Measurements from ENCODE around the gene UEVLD.

The UEVLD gene

DNA sequence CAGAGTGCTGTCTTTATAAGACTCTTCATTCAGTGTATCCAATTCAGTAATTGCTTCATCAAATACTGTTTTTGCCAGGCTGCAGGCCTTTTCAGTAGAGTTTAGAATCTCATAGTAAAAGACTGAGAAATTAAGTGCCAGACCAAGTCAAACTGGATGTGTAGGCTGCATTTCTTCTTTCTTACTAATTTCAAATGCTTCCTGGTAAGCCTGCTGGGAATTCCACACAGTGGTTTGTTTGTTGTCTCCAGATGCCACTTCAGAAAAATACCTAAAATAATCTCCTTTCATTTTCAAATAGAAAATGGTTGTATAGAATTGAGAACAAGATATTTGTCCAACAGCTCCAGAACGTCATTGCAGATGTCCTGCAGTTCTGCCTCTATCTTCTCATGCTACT lies 98.2 kb downstream of the UEVLD start:
- TF ChIP-seq EZH2phosphoT487 (IDR thresholded peaks at IDR 0.05; ENCODE audit: borderline replicate concordance): no peak
- TF ChIP-seq, protein P1, sequence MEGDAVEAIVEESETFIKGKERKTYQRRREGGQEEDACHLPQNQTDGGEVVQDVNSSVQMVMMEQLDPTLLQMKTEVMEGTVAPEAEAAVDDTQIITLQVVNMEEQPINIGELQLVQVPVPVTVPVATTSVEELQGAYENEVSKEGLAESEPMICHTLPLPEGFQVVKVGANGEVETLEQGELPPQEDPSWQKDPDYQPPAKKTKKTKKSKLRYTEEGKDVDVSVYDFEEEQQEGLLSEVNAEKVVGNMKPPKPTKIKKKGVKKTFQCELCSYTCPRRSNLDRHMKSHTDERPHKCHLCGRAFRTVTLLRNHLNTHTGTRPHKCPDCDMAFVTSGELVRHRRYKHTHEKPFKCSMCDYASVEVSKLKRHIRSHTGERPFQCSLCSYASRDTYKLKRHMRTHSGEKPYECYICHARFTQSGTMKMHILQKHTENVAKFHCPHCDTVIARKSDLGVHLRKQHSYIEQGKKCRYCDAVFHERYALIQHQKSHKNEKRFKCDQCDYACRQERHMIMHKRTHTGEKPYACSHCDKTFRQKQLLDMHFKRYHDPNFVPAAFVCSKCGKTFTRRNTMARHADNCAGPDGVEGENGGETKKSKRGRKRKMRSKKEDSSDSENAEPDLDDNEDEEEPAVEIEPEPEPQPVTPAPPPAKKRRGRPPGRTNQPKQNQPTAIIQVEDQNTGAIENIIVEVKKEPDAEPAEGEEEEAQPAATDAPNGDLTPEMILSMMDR (conservative IDR thresholded peaks at IDR 0.05; ENCODE audit: low read length): no peak
- Histone ChIP-seq H2AFZ (ENCODE audit: low read length) (no peak overlapping the region), H3K9me2 (replicated peaks; ENCODE audit: low read depth, low read length) (no peaks in the 10 kb centered on the region), H3K4me3 (ENCODE audit: low read length, poor library complexity, severe bottlenecking) (no peak overlapping the region), H3K9me3 (ENCODE audit: insufficient read depth, low read depth, low read length) (no peaks in the 10 kb centered on the region), H3F3A (ENCODE audit: low read depth) (no peaks in the 10 kb centered on the region), H3K9ac (ENCODE audit: low read depth, low read length, poor library complexity, severe bottlenecking) (no peak overlapping the region), H3K4me2 (ENCODE audit: low read depth, low read length, poor library complexity, severe bottlenecking) (no peak overlapping the region), H3K27me3 (ENCODE audit: insufficient read depth, low read length, poor library complexity, severe bottlenecking) (no peaks in the 10 kb centered on the region), H4K20me1 (ENCODE audit: insufficient read depth, low read length, poor library complexity, severe bottlenecking) (no peaks in the 10 kb centered on the region), H3K36me3 (ENCODE audit: insufficient read depth, low read length) (peaks cover 39% of the 10 kb centered on the region; the same call in 1 of the 2 replicates), H3K79me2 (ENCODE audit: insufficient read depth, low read length) (no peaks in the 10 kb centered on the region), H3K4me1 (ENCODE audit: insufficient read depth, low read length, poor library complexity, severe bottlenecking) (no peaks in the 10 kb centered on the region)

DNA sequence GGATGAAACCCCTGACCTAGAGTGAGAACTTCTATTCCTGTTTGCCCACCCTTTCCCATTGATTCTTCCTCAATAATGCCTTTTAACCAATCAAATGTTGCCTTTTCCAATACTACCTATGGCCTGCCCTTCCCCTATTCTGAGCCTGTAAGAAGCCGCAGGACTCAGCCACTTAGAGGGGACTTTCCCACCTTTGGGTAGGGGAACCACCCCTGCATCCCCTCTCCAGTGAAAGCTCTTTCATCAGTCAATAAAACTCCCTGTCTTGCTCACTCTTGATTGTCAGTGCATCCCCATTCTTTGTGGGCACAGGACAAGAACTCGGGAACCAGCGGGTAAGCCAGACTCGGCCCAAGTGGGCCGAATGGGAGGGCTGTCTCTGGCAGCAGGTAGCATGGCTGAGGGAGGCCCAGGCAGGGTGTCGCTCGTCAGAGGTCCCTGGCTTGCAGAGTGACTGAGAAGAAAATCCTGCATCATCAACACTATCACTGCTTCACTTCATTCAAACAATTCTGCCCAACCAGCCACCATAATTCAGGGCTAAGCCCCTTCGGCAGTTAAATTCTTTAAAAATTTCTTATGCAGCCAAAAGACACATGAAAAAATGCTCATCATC lies 102.5 kb downstream of the UEVLD start:
- Histone ChIP-seq H3K27me3 (ENCODE audit: insufficient read depth, low read length, poor library complexity, severe bottlenecking) (no peaks in the 10 kb centered on the region), H2AFZ (ENCODE audit: low read length) (no peak overlapping the region), H3K4me1 (ENCODE audit: insufficient read depth, low read length, poor library complexity, severe bottlenecking) (no peaks in the 10 kb centered on the region), H3K9ac (ENCODE audit: low read depth, low read length, poor library complexity, severe bottlenecking) (no peak overlapping the region), H3K9me2 (replicated peaks; ENCODE audit: low read depth, low read length) (no peaks in the 10 kb centered on the region), H3K4me2 (ENCODE audit: low read depth, low read length, poor library complexity, severe bottlenecking) (no peak overlapping the region), H3K36me3 (ENCODE audit: insufficient read depth, low read length) (peaks cover 48% of the 10 kb centered on the region), H4K20me1 (ENCODE audit: insufficient read depth, low read length, poor library complexity, severe bottlenecking) (no peaks in the 10 kb centered on the region), H3K79me2 (ENCODE audit: insufficient read depth, low read length) (no peaks in the 10 kb centered on the region), H3F3A (ENCODE audit: low read depth) (no peaks in the 10 kb centered on the region), H3K4me3 (ENCODE audit: low read length, poor library complexity, severe bottlenecking) (no peak overlapping the region), H3K9me3 (ENCODE audit: insufficient read depth, low read depth, low read length) (no peaks in the 10 kb centered on the region)
- TF ChIP-seq EZH2phosphoT487 (IDR thresholded peaks at IDR 0.05; ENCODE audit: borderline replicate concordance): no peak
- TF ChIP-seq, protein P1 (conservative IDR thresholded peaks at IDR 0.05; ENCODE audit: low read length): no peak

Data from Loucy (cell line).